Middle frontal gyrus (tissue), 1 donor: ENCODE data around the gene MYF5.

Source experiments
- DNase-seq: peaks from one replicate; pipeline ENCODE4 v3.0.0-alpha.2; 2015; ENCODE audit warnings: low spot score; ENCODE audit errors: extremely low spot score

MYF5 gene

GRCh38 chr12:80707830-80708258, 8.9 kb upstream of the MYF5 start:
- no peak for DNase-seq

- DNase-seq: no peak
Measured at GRCh38 chr12:80708259-80708974, 8.3 kb upstream of the MYF5 start.

GRCh38 chr12:80708975-80709328, 7.8 kb upstream of the MYF5 start:
- no peak for DNase-seq

- DNase-seq: no peak
Measured at GRCh38 chr12:80709811-80710726, 6.6 kb upstream of the MYF5 start.

- DNase-seq: no peak
Measured at GRCh38 chr12:80710727-80711449, 5.8 kb upstream of the MYF5 start.

- DNase-seq: no peak
Measured at GRCh38 chr12:80711866-80712265, 4.8 kb upstream of the MYF5 start.

GRCh38 chr12:80712866-80713265, 3.8 kb upstream of the MYF5 start:
- no peak for DNase-seq

GRCh38 chr12:80713419-80713818, 3.3 kb upstream of the MYF5 start:
- no peak for DNase-seq

- no peak for DNase-seq
Measured at GRCh38 chr12:80714055-80714454, 2.7 kb upstream of the MYF5 start.

GRCh38 chr12:80714846-80715245, 1.9 kb upstream of the MYF5 start:
- no peak for DNase-seq

GRCh38 chr12:80715713-80716249, 931 bp upstream of the MYF5 start:
- DNase-seq: no peak

- no peak for DNase-seq
Measured at GRCh38 chr12:80717856-80718255, 1.1 kb downstream of the MYF5 start.

- DNase-seq: no peak
Measured at GRCh38 chr12:80720516-80720915, 3.8 kb downstream of the MYF5 start.

- no peak for DNase-seq
Measured at GRCh38 chr12:80721326-80721725, 4.6 kb downstream of the MYF5 start.

GRCh38 chr12:80745851-80746505, 29.3 kb downstream of the MYF5 start:
- no peak for DNase-seq

GRCh38 chr12:80747800-80748199, 31.1 kb downstream of the MYF5 start:
- DNase-seq: no peak

- no peak for DNase-seq
Measured at GRCh38 chr12:80749456-80749855, 32.7 kb downstream of the MYF5 start.

- no peak for DNase-seq
Measured at GRCh38 chr12:80752464-80752863, 35.8 kb downstream of the MYF5 start.

GRCh38 chr12:80754274-80754673, 37.6 kb downstream of the MYF5 start:
- DNase-seq: no peak

GRCh38 chr12:80756875-80757274, 40.2 kb downstream of the MYF5 start:
- DNase-seq: no peak

- DNase-seq: no peak
Measured at GRCh38 chr12:80761838-80762237, 45.1 kb downstream of the MYF5 start.
